SK-N-SH (cell line): Measurements from ENCODE around the gene UGT1A7.

Experiments
- CTCF ChIP-seq: fragments of 200-600 bp; sonication (generic); IDR thresholded peaks from 2 replicates; pipeline ENCODE4 v1.6.1; 2017; ENCODE audit warnings: antibody characterized with exemption, mild to moderate bottlenecking, moderate library complexity
- EP300 ChIP-seq, 2 experiments: IDR thresholded peaks; 2 replicates each; pipeline versions ENCODE4 v1.4.0 to v1.6.1; 2012; ENCODE audit warnings: borderline replicate concordance in 1 of 2, low read depth in 1 of 2, low read length in 1 of 2
- FOXJ3 ChIP-seq: sonication (generic); formaldehyde crosslinking; IDR thresholded peaks from 2 replicates; pipeline ENCODE4 v1.5.1; 2020; ENCODE audit warnings: mild to moderate bottlenecking, missing genetic modification reagents
- MAX ChIP-seq: IDR thresholded peaks from 2 replicates; pipeline ENCODE4 v1.4.0; 2012; ENCODE audit warnings: low read depth
- MXI1 ChIP-seq: IDR thresholded peaks from 2 replicates; pipeline ENCODE4 v1.6.1; 2012; ENCODE audit warnings: mild to moderate bottlenecking, low read depth, low read length, improper control_type of control experiment
- NRF1 ChIP-seq: IDR thresholded peaks from 2 replicates; pipeline ENCODE4 v1.6.1; 2012; ENCODE audit warnings: low read depth, mild to moderate bottlenecking, low read length
- POLR2AphosphoS5 ChIP-seq: IDR thresholded peaks from 2 replicates; pipeline ENCODE4 v1.6.1; 2012; ENCODE audit warnings: low read depth, low read length
- RCOR1 ChIP-seq: fragments of 150-350 bp; IDR thresholded peaks from 2 replicates; pipeline ENCODE4 v1.6.1; 2017; ENCODE audit warnings: antibody characterized with exemption, low read length
- RFX5 ChIP-seq: IDR thresholded peaks from 2 replicates; pipeline ENCODE4 v1.6.1; 2012; ENCODE audit warnings: mild to moderate bottlenecking, improper control_type of control experiment, low read length
- SMC3 ChIP-seq: IDR thresholded peaks from 2 replicates; pipeline ENCODE4 v1.6.1; 2012; ENCODE audit warnings: low read depth, low read length, improper control_type of control experiment
- TCF12 ChIP-seq: IDR thresholded peaks from 2 replicates; pipeline ENCODE4 v1.4.0; 2012
- TF ChIP-seq, protein P1 (sequence below): IDR thresholded peaks from 2 replicates; pipeline ENCODE4 v1.4.0; 2012; ENCODE audit warnings: low read depth, borderline replicate concordance
- TF ChIP-seq, protein P2 (sequence below): fragments of 150-350 bp; IDR thresholded peaks from 2 replicates; pipeline ENCODE4 v1.6.1; 2017; ENCODE audit warnings: antibody characterized with exemption, low read length, low read depth, borderline replicate concordance

GRCh38 chr2:233794128-233794658, 112.5 kb downstream of the UGT1A7 start:
- no peak for TF ChIP-seq CTCF
- TF ChIP-seq RFX5: no peak
- no peak for TF ChIP-seq SMC3
- TF ChIP-seq RCOR1: no peak
- TF ChIP-seq, protein P1, sequence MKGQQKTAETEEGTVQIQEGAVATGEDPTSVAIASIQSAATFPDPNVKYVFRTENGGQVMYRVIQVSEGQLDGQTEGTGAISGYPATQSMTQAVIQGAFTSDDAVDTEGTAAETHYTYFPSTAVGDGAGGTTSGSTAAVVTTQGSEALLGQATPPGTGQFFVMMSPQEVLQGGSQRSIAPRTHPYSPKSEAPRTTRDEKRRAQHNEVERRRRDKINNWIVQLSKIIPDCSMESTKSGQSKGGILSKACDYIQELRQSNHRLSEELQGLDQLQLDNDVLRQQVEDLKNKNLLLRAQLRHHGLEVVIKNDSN: no peak
- no peak for TF ChIP-seq EP300 (IDR thresholded peaks at IDR 0.05; ENCODE audit: borderline replicate concordance in 1 of 2, low read depth in 1 of 2, low read length in 1 of 2)
- TF ChIP-seq POLR2AphosphoS5: no peak
- TF ChIP-seq, protein P2, sequence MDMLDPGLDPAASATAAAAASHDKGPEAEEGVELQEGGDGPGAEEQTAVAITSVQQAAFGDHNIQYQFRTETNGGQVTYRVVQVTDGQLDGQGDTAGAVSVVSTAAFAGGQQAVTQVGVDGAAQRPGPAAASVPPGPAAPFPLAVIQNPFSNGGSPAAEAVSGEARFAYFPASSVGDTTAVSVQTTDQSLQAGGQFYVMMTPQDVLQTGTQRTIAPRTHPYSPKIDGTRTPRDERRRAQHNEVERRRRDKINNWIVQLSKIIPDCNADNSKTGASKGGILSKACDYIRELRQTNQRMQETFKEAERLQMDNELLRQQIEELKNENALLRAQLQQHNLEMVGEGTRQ: no peak
- TF ChIP-seq TCF12: no peak
- no peak for TF ChIP-seq MXI1
- TF ChIP-seq NRF1: no peak
- TF ChIP-seq FOXJ3: no peak
- TF ChIP-seq MAX: no peak
